ENCODE data around the gene PIAS1. TPM values are rescaled to one million over a fixed set of nuclear protein-coding genes. Genes with fewer than 3 reads are reported as not detected.
"Not testable (repeated sequence)": the region's sequence is repeated elsewhere in the genome, so short reads cannot be mapped to it uniquely, and the experiment has no call there.

Gene PIAS1
- total RNA-seq, 1 donor from 2014 or later = 18.7 TPM

DNA sequence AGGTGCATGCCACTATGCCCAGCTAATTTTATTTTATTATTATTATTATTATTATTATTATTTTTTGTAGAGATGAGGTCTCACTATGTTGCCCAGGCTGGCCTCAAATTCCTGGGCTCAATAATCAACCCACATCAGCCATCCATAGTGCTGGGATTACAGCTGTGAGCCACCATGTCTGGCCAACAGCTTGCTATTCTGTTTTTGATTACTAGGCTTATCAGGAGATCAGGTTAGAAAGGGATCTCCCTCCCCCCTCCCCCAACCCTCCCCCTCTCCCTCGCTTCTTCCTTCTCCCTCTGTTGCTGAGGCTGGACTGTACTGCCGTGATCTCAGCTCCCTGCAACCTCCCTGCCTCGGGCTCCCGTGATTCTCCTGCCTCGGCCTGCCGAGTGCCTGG is 166.9 kb downstream of the PIAS1 start:
- DNase-seq = no peak

DNA sequence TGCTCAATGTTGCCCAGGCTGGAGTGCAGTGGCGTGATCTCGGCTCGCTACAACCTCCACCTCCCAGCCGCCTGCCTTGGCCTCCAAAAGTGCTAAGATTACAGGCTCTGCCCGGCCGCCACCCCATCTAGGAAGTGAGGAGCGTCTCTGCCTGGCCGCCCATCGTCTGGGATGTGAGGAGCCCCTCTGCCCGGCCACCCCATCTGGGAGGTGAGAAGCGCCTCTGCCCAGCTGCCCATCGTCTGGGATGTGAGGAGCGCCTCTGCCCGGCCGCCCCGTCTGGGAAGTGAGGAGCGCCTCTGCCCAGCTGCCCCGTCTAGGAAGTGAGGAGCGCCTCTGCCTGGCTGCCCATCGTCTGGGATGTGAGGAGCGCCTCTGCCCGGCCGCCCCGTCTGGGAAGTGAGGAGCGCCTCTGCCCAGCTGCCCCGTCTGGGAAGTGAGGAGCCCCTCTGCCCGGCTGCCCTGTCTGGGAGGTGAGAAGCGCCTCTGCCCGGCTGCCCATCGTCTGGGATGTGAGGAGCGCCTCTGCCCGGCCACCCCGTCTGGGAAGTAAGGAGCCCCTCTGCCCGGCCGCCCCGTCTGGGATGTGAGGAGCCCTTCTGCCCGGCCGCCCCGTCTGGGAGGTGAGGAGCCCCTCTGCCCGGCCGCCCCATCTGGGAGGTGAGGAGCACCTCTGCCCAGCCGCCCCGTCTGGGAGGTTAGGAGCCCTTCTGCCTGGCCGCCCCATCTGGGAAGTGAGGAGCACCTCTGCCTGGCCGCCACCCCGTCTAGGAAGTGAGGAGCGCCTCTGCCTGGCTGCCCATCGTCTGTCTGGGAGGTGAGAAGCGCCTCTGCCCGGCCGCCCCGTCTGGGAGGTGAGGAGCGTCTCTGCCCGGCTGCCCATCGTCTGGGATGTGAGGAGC is 167.7 kb downstream of the PIAS1 start:
- DNase-seq = not testable (repeated sequence)

DNA sequence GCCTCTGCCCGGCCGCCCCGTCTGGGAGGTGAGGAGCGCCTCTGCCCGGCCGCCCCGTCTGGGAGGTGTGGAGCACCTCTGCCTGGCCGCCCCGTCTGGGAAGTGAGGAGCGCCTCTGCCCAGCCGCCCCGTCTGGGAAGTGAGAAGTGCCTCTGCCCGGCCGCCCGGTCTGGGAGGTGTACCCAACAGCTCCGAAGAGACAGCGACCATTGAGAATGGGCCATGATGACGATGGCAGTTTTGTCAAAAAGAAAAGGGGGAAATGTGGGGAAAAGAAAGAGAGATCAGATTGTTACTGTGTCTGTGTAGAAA is 168.3 kb downstream of the PIAS1 start:
- DNase-seq = not testable (repeated sequence)

DNA sequence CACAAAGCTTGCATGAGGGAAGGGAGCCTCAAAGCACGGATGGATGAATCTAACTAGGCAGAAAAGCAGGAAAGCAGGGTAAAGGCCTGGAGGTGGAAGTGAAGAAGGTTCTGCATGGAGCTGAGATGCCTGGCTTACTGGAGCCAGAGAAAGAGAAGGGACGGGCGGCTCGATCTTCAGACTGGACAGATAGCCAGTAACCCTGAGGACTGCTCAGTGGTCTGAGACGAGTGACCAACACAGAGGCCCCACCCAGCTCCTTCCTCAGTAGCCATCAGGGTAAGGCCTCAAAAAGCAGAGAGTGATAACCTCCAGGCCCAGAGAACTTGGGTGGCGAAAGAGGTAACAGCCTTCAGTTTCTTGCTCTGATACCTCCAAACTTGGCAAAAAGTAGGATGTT is 169.1 kb downstream of the PIAS1 start:
- no peak for DNase-seq

DNA sequence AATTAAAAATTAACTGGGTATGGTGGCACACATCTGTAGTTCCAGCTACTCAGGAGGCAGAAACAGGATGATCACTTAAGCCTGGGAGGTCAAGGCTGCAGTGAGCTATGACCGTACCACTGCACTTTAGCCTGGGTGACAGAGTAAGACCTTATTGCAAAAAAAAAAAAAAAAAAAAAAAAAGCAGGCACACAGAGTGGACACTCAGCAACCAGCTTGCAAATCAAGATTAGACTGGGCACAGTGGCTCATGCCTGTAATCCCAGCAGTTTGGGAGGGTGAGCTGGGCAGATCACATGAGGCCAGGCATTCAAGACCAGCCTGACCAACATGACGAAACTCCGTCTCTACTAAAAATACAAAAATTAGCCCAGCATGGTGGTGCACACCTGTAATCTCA is 170.0 kb downstream of the PIAS1 start:
- no peak for DNase-seq

DNA sequence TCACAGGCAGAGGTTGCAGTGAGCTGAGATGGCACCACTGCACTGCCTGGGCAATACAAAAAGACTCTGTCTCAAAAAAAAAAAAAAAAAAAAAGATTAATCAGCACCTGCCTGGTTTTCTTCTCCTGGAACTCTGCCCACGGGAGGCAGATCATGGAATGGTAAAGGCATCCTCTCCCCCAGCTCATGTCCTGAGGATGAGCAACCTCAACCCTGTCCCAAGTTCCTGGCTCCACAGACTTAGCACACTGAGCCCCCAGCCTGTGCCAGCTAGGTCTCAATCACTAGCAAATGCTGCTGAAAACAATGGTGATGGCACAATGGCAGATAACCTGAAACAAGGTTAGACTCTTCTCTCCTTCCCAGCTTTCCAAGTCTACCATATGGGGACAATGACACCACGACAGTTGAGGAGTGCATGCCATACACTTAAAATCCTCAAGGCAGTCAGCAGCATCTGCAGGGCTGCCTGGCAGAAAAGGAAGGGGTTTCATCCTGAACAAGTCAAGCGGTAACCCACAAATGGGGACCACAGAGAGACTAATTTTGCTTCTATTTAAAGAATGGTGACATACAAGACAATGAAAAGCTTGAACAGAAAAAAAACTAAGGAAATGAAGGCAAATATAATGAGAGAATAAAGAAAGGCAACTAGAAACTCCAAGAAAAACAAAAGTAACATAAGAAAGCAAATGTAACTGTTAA is 170.6 kb downstream of the PIAS1 start:
- no peak for DNase-seq

DNA sequence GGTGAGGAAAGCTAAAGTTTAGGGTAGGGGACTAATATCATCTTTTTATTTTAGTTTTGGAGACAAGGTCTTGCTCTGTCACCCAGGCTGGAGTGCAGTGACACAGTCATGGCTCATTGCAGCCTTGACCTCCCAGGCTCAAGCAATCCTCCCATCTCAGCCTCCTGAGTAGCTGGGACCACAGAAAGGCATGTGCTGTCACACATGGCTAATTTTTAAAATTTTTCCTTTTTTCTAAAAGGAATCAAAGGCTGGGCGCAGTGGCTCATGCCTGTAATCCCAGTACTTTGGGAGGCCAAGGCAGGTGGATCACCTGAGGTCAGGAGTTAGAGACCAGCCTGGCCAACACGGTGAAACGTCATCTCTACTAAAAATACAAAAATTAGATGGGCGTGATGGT is 171.3 kb downstream of the PIAS1 start:
- DNase-seq = not testable (repeated sequence)

DNA sequence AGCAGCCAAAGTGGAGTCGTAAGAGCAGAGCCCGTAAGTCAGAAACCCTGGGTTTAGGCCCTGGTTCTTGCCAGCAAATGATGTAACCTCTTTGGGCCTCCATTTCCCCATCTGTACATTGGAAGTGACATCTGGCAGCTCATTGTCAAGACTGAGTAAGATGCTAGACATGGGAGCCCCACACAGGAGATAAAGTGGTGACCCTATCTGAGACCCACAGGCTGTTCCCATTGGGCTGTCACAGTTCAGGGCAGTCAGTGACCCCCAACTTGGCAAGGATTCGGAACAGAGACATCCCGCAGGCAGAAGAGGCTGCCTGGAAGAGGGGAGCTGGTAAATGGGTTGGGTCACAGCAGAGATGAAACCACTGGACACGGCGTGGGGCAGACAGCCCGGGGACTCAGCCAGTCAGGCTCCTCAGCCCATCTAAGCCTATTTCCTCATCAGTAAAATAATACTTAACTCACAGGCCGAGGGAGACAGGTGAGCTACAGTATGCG is 173.6 kb downstream of the PIAS1 start:
- DNase-seq = no peak

DNA sequence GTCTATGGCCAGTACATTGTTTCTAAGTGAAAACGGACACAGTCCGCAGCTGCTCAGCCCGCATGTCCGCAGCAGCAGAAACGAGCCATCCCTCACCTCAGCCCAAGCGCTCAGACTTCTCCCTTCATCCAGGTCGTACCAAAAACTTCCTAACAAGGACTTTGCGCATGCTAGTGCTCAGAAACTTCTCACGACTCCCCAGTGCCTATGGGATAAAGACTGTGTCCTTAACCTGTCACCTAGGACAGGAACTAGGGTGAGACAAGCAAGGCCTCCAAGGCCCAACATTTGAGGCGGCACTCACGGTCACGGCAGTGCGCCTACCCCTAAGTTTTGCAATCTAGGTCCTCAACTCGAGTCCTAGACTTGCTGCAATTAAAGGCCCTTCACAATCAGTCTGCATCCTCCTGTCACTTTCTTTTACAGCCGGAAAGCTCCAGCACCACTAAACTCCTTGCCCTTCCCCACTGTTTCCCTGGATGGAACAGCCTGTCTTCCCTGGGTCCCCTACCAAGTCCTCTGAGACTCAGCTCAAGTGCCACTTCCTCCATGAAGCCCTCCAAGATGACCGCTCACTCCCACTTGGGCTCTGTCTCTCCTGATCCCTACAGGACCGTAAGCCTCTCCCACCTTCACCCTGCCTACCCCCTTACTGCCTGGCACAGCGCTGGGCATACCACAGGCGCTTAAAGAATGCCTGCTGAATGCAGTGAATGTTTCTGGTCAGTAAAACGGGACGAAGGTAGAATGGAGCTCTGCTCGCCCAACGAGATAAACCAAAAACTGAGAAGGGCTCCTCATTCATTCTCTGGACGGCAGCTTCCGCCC is 174.2 kb downstream of the PIAS1 start:
- DNase-seq = peak; percentile 18

DNA sequence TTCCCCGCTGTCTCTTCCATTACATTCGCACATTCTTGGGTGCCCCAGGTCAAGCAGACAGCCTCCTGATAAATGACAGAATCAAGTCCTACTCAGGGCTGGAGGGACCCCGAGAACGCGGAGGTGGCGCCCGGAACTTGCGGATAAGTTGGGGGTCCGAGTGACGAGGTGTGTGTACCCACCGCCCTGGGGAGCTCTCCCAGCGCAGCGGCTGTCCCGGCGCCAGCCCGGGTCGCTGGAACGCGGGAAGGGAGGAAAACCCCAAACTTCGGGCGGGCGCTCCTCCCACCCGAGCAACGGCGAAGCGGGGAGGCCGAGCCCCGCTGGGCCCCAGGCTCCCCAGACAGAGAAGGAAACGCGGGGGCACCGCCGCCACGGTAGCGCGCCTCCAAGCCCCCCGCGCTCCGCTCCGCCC is 174.9 kb downstream of the PIAS1 start:
- DNase-seq = no peak

DNA sequence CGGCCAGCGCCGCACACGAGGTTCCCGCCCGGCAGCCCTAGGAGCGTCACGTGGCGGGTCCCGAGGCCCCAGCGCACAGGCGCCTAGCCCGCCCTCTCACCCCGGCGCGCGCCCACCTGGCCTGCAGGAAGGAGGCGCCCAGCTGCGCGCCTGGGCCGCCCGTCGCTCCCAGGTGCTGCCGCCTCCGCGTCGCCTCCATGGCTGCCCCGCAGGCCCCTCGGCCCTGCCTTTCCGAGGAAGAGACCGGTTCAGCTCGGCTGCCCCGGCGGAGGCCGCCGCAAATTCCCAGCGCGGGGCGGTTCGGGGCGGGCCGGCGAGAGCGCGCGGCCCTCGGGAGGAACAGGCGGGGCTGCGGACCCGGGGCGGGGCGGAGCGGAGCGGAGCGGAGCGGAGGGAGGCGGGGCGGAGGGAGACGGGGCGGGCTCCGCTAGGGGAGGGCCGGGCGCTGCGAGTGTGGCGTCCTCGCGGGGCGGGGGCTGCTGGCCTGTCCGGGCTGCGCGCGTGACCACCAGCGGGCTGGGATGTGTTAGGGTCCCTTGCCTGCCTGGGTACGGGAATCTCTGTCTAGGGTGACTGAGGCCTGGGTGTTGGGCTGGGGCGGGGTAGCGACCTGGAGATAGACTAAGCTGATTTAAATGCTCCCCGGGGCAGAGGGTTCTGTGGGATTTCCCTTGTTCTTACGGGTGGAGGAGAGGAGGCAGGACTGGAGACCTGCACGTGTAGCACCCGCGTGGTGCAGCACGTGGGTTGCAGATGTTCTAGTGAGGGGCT is 175.5 kb downstream of the PIAS1 start, which contains the start of gene CLN6:
Gene CLN6 (minus strand): TSS at position 343 of the 771 bp plus-strand sequence. CDS start 144 bp downstream, at position 199.
- peak; percentile 83 for DNase-seq

DNA sequence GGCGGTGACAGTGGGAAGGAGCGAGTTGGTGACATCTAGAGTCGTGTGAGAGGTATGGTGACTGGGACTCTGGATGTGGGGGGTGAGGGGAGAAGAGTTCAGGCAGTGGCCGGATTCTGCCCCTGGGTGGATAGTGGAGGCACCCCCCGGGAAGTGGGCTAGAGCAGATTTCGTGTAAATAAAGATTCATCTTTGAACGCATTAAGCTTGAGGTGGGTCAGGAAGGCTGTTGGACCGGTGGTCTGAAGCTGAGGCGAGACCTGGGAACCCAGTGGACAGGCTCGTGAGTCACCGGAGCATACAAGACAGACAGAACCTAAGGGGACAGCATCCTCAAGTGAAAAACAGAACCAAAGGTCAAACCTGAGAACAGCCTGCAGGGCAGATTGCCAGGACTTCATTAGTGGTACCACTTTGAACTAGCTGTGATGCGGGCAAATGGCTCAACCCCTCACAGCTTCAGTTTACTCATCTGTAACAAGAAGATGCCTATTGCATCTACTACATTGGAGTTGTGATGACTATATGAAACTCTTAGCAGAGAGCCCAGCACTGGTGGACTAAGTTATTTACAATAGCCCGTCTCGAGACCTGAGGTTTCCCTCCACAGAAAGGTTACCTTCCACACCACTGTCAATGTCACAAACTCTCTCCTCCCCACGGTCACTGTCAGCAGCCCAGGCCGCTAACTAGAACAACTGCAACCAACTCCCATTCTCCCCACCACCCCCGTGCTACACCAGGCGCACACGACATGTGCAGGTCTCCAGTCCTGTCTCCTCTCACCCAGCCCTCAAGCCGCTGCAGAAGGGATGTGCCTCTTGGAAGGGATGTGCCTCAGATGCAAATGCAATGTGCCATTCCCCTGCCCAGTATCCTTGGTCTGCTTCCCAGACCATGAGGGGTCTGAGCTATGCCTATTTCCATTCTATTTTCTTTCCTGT is 176.3 kb downstream of the PIAS1 start:
- no peak for DNase-seq

DNA sequence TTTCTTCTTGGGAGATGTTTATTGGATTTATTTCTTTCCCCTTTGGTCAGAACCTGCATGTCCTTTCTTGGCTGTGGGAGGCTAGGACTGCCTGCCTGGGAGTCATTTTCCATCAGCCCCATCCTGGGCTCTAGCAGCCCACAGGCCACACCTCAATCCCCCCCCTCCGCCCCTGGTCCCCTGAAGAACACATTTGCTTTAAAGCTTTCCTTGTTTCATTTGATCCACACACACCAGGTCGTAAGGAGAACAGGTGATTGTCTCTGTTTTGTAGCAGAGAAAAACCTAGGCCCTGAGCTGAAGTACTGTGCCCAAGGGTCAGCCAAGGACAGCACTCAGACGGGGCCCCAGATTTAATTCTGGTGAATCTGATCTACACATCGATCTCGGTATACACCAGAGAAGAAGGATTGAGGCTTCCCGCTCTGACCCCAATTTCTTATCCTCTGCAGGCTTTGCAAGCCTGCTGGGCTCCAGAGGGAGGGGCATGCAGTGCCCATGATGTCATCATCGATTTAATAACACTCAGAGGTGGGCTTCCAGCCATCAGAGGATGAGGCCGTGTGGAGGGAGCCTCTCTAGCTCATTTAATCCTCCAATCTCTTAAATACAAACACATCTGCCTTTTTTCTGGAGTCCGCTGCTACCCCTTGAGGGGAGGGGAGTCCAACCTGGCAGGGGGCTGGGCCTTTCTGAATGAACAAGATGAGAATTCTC is 177.1 kb downstream of the PIAS1 start:
- DNase-seq = no peak

DNA sequence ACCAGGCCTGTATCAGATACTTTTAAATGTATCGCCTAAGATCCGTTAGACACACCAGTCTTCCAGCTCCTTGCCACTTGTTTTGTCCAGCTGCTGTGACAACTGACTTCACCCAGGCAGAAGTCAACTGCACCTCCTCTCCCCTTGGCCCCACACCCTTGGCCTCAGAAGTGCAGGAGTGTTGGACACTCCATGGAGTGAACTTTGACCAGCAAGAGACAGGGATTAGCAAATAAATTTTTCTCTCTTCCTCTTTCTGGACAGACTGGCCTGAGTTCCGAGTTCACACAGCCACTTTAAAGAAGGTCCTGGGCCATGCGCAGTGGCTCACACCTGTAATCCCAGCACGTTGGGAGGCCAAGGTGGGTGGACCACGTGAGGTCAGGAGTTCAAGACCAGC is 178.3 kb downstream of the PIAS1 start:
- no peak for DNase-seq

DNA sequence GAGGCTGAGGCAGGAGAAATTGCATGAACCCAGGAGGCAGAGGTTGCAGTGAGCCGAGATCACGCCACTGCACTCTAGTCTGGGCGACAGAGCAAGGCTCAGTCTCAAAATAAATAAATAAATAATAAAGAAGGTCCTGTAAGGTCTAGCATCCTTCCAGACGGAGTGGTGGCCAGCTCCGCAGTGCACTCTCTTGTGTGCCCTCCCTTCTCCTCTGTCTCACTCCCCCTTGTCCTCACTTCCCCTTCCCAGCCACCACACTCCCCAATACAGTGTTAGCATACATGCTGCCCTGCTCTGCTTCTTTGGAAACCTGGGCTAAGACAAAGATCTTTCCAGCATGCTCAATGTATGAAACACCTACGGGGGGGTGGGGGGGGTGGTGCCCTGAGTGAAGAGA is 178.8 kb downstream of the PIAS1 start:
- DNase-seq = no peak

DNA sequence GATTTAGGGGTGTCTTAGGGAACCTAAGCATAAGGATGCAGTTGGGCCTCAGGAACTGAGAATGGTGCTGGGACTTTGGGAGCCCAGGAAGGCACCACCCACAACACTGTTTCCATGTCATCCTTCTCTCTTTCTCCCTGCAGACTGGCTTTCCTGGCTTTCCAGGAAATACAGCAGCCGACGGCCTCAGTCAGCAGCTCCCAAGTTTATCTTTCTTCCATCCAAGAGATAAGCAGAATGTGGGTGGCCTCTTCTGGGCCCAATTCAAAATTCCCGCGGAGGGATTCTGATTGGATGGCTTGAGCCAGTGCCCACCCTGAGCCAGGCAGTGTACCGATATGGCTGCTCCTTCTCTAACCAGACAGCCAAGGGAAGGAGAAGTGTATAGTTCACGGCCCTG is 179.9 kb downstream of the PIAS1 start:
- DNase-seq = no peak

DNA sequence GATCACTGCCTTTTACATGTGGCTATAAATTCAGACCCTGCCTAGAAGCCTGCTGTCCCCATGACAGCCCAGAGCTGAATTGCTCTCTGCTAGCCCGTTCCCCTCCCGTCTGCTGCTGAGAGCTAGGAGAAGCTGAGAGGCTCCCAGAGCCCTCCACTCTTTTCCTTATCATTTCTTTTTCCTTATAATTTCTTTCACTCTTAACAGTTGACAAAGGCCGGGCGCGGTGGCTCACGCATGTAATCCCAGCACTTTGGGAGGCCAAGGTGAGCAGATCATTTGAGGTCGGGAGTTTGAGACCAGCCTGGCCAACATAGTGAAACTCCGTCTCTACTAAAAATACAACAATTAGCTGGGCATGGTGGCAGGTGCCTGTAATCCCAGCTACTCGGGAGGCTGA is 180.4 kb downstream of the PIAS1 start:
- DNase-seq = not testable (repeated sequence)

DNA sequence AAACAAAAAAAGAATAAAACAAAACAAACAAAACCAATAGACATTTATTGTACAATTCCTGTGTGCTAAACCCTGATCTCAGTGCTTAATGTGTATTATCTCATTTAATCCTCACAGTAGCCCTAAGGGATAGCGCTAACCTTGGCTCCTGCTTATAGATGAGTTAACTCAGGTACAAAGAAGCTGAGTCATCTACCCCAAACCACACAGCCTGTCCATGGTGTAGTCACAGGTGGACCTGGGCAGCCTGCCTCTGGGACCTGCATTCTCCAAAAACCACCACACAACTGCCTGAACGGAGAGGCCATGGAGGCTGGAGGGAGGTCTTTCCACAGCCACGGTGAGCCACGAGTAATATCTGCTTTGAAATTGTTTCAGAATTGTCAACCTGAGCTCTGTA is 180.9 kb downstream of the PIAS1 start:
- DNase-seq = no peak

DNA sequence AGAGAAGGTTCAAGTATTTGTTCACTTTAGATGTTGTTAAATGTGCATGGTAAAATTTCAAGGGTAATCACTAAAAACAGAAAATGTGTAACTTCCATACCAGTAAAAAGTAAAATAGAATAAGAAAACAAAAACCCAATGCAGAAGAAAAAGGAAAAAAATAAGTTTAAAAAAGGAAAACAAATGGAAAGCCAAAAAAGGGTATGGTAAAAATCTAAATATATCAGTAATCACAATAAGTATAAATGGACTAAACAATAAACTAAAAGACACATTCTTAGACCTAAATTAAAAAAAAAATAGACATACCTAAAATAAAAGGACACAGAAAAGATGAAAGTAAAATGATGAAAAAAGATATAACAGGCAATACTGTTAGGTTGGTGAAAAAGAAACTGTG is 184.9 kb downstream of the PIAS1 start:
- DNase-seq = no peak

Data from dermis blood vessel endothelial cell (primary cell).